Measurements from ENCODE around the gene APOA5. TPM values are rescaled to one million over a fixed set of nuclear protein-coding genes. Genes with fewer than 3 reads are reported as not detected.

APOA5 gene
- polyA plus RNA-seq, 3 donors: not detected

GRCh38 chr11:116828632-116829524 lies 37.2 kb upstream of the APOA5 start:
- no peak overlapping the region for H3K4me3 ChIP-seq (replicated peaks in 1 of 3; ENCODE audit: low read depth in 2 of 3, low read length in 3 of 3)
- H3K36me3 Mint-ChIP-seq: no peaks in the 10 kb centered on the region
- H3K27me3 ChIP-seq (ENCODE audit: control insufficient read depth in 2 of 2, insufficient read depth in 2 of 2, low read length in 2 of 2): no peaks in the 10 kb centered on the region
- WGBS (ENCODE audit: insufficient coverage): 90% methylated on average over 5 of the region's 16 CpGs
- no peaks in the 10 kb centered on the region for H4K20me1 ChIP-seq (ENCODE audit: insufficient read depth, low read length)
- H3K79me2 ChIP-seq (ENCODE audit: insufficient read depth, low read length): no peaks in the 10 kb centered on the region
- H3K4me1 ChIP-seq (ENCODE audit: control insufficient read depth in 1 of 2, insufficient read depth in 2 of 2, low read length in 2 of 2): no peaks in the 10 kb centered on the region
- H3K4me3 Mint-ChIP-seq: no peak overlapping the region
- no peak overlapping the region for H3K27ac Mint-ChIP-seq
- TF ChIP-seq CTCF (IDR thresholded peaks at IDR 0.05): no peak
- H3K27ac ChIP-seq (ENCODE audit: low read depth in 1 of 2, low read length in 2 of 2): no peak overlapping the region
- no peak for DNase-seq
- no peak overlapping the region for H3K4me2 ChIP-seq (replicated peaks; ENCODE audit: extremely low read depth, low read length, poor library complexity, severe bottlenecking)
- no peaks in the 10 kb centered on the region for H3K9me3 Mint-ChIP-seq
- intact Hi-C loops (cut with micrococcal nuclease): no loop called here
- H3K36me3 ChIP-seq (replicated peaks in 1 of 2; ENCODE audit: control insufficient read depth in 1 of 2, insufficient read depth in 2 of 2, low read length in 2 of 2): no peaks in the 10 kb centered on the region
- no peak overlapping the region for H3K9ac ChIP-seq (ENCODE audit: insufficient read depth, low read length, poor library complexity, severe bottlenecking)
- no peak overlapping the region for H2AFZ ChIP-seq (ENCODE audit: insufficient read depth, low read depth, low read length, poor library complexity, severe bottlenecking)
- H3K4me1 Mint-ChIP-seq: no peaks in the 10 kb centered on the region
- H3K27me3 Mint-ChIP-seq (ENCODE audit: low read depth in 3 of 3): peaks cover 1 to 4% (median 3%) of the 10 kb centered on the region in 3 donors
- no peaks in the 10 kb centered on the region for H3K9me3 ChIP-seq (replicated peaks in 1 of 2; ENCODE audit: control insufficient read depth in 1 of 2, insufficient read depth in 1 of 2, low read length in 2 of 2)

DNA sequence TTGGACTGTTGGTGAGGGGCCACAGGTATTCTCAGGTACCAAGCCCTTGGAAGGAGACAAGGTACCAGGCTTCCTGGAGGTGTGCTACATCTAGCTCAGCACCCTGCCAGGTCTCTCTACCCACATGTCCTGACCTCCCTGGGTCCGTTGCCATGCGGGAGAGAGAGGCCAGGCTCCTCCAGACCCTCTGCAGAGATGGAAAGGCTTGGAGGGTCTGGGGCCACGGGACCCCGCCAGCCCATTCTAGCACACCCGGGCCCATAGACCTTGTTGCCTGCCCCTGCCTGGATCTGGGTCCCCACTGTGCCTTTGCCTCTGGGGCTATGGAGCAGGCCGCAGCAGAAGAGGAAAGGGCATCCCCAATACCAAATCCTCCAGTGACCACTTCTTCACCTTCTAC lies 35.8 kb upstream of the APOA5 start:
- no peak overlapping the region for H3K4me3 Mint-ChIP-seq
- H3K27ac Mint-ChIP-seq: no peak overlapping the region
- TF ChIP-seq CTCF (IDR thresholded peaks at IDR 0.05): no peak
- no peaks in the 10 kb centered on the region for H3K4me1 Mint-ChIP-seq
- H3K9me3 ChIP-seq (replicated peaks in 1 of 2; ENCODE audit: control insufficient read depth in 1 of 2, insufficient read depth in 1 of 2, low read length in 2 of 2): no peaks in the 10 kb centered on the region
- peaks cover 1 to 3% (median 3%) of the 10 kb centered on the region in 3 donors for H3K27me3 Mint-ChIP-seq (ENCODE audit: low read depth in 3 of 3)
- intact Hi-C loops (cut with micrococcal nuclease): no loop called here
- DNase-seq: no peak
- no peak overlapping the region for H2AFZ ChIP-seq (ENCODE audit: insufficient read depth, low read depth, low read length, poor library complexity, severe bottlenecking)
- H3K4me1 ChIP-seq (ENCODE audit: control insufficient read depth in 1 of 2, insufficient read depth in 2 of 2, low read length in 2 of 2): no peaks in the 10 kb centered on the region
- H3K79me2 ChIP-seq (ENCODE audit: insufficient read depth, low read length): no peaks in the 10 kb centered on the region
- no peak overlapping the region for H3K27ac ChIP-seq (ENCODE audit: low read depth in 1 of 2, low read length in 2 of 2)
- H3K36me3 Mint-ChIP-seq: no peaks in the 10 kb centered on the region
- H3K4me3 ChIP-seq (replicated peaks in 1 of 3; ENCODE audit: low read depth in 2 of 3, low read length in 3 of 3): no peak overlapping the region
- no peak overlapping the region for H3K4me2 ChIP-seq (replicated peaks; ENCODE audit: extremely low read depth, low read length, poor library complexity, severe bottlenecking)
- no peaks in the 10 kb centered on the region for H4K20me1 ChIP-seq (ENCODE audit: insufficient read depth, low read length)
- H3K9me3 Mint-ChIP-seq: no peaks in the 10 kb centered on the region
- H3K27me3 ChIP-seq (ENCODE audit: control insufficient read depth in 2 of 2, insufficient read depth in 2 of 2, low read length in 2 of 2): no peaks in the 10 kb centered on the region
- no peaks in the 10 kb centered on the region for H3K36me3 ChIP-seq (replicated peaks in 1 of 2; ENCODE audit: control insufficient read depth in 1 of 2, insufficient read depth in 2 of 2, low read length in 2 of 2)
- H3K9ac ChIP-seq (ENCODE audit: insufficient read depth, low read length, poor library complexity, severe bottlenecking): no peak overlapping the region
- 94% methylated on average over 3 of the region's 6 CpGs for WGBS (ENCODE audit: insufficient coverage)
